Limb (tissue), 2 donors: ENCODE data around the gene TBX2.
"Not testable (repeated sequence)": the region's sequence is repeated elsewhere in the genome, so short reads cannot be mapped to it uniquely, and the experiment has no call there.

Experiments
- DNase-seq, 2 donors: peaks; one replicate each; pipeline ENCODE4 v3.0.0-alpha.2; 2016; ENCODE audit errors: extremely low spot score in 2 of 2

TBX2 gene

DNA sequence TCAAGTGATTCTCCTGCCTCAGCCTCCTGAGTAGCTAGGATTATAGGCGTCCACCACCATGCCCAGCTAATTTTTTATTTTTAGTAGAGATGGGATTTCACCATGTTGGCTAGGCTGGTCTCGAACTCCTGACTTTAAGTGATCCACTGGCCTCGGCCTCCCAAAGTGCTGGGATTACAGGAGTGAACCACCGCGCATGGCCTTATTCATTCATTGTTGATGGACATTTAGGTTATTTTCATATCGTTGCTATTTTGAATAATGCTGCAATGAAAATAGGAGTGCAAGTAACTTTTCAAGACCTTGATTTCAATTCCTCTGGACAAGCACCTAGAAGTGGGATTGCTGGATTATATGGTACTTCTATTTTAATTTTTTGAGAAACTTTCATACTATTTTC, 30.2 kb downstream of the TBX2 start:
- not testable (repeated sequence) for DNase-seq

DNA sequence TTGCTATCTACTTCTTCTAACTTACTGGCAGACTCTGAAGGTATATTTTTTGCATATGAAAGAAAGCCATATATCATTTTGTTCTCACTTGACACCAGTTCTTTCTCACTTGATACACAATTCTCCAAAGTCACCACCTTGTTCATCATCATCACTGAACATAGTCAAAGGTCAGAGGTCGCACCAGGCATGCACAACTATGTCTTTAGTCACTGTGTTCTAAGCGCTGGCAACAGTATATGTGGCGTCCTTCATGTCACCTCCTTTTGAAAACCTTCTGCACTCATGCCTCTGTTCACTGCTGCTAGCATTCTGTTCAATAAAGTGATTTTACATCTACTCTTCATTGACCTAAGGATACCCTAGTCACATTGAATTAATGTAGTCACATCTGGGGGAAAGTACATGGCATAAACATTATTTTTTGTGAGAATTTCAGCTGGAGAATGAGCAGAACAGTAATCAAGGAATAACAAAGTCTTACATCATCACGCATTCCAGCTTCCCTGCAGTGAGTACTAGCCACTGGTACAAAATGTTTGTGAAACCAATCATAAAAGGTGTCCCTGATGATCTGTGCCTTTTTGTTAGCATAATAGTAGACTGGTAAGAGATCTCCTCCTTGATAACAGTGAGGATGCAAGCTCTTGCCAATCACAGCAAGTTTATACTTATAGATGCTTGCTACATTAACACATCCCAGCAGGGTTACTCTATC, 32.1 kb downstream of the TBX2 start:
- DNase-seq = no peak

DNA sequence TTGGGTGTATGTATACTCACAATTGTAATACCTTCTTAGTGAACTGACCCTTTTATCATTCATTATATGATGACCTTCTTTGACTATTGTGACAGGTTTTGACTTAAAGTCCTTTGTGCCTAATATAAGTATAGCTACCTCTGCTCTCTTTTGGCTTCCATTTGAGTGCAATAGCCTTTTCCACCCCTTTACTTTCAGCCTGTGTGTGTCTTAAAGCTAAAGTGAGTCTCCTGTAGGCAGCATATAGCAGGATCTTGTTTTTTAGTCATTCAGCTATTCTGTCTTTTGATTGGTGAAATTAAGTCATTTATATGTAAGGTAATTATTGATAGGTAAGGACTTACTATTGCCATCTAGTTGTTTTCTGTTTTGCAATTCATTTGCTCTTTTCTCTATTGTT, 36.6 kb downstream of the TBX2 start:
- DNase-seq = no peak

DNA sequence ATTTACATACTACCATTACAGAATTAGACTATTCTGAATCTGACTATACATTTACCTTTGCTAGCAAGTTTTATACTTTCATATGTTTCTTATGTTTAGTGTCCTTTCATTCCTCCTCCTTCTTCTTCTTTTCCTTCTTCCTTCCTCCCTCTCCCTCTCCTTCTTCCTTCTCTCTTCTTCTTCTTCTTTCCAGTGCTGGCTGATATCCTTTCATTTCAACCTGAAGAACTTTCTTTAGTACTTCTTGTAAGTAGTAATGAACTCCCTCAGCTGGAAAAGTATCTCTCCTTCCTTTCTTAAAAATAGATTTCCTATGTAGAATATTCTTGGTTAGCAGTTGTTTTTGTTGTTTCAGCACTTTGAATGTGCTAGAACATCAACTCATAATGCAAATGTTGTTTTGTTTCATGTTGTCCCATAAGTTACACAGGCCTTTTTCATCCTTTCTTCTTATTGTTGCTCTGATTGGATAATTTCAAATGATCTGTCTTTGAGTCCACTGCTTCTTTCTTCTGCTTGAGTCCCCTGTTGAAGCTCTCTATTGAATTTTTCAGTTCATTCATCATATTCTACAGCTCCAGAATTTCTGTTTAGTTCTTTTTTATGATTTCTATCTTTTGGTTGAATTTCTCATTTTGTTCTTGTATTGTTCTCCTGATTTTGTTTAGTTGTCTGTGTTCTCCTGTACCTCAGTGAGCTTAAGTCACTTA, 37.5 kb downstream of the TBX2 start:
- no peak for DNase-seq

DNA sequence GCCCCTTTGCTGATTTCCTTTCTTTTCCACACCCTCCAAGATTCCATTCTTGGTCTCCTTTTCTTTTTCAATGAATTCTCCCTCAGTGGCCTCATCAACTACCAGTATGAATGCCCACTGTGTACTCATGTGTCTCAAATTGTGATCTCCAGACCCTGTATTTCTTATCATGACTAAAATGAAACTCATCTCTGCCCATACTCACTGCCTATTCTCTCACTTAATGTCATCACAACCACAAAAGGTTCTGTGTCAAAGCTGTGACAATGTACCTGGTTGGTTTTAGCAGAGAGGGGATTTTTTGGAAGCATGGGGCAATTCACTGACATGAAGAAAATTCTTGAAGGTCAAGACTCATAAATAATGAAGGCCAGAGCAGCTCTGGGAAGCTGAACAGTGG, 41.1 kb downstream of the TBX2 start:
- DNase-seq = no peak

DNA sequence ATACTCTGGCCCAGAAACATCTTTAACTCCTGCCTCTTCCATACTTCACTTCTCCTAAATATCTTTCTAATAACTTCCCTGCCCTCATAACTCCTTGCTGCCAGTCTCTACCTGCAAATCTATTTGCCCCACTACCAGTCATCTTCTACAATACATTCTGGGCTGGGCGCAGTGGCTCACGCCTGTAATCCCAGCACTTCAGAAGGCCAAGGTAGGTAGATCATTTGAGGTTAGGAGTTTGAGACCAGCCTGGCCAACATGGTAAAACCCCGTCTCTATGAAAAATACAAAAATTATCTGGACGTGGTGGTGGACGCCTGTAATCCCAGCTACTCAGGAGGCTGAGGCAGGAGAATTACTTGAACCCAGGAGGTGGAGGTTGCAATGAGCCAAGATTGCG, 41.9 kb downstream of the TBX2 start:
- DNase-seq = not testable (repeated sequence)

DNA sequence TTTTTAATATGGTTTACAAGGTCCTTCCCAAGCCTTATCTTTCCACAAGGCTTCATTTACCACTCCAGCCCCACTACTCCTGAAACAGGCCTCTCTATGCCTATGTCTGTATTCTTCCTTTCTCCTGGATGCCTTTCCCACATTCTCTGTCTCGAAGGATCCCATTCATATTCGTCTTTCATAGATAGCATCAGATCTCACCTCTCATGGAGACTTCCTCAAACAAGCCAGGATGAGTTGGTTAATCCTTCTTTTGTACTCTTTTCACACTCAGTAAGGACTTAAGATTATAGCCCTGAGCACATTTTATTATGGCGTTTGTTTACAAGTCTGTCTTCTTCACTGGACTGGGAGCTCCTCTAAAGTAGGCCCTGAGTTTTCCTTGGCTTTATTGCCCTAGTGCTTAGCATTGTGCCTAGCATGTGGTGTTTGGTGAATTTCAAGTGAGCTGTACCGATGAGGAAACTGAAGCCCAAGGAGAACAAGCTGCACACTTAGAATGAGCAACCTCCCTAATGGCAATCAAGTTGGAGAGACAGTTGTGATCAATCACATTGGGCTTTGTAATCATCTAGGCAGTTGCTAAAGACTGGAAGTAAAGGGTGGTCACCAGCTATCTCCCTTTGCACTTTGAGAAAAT, 42.6 kb downstream of the TBX2 start:
- DNase-seq = no peak

DNA sequence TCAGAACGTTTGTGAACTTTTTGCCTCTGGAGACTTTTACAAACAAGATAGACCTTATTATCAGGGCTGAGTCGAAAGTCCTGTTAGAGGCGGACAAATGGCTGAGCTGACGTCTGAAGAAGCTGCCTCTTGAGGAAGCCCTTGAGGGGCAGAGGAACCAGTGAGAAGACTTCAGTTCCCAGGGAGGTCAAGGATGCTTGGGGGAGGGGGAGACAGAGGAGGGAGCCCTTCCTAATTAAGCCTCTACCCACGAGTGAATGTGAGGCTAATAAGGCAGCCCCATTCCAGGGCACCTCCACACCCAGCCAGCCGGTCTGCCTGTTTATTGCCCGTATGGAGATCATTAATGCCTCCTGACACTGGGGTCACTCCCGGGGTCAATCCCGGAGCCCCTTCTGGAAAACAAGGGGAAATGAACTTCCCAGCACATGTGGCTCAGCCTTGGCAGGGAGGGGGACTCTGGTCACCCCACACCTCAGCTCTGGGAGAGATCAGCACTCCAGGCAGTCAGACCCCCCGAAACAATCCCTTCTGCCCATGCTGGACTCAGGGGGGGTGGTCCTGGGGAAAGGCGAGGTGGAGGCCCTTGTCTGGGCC, 43.3 kb downstream of the TBX2 start:
- no peak for DNase-seq

DNA sequence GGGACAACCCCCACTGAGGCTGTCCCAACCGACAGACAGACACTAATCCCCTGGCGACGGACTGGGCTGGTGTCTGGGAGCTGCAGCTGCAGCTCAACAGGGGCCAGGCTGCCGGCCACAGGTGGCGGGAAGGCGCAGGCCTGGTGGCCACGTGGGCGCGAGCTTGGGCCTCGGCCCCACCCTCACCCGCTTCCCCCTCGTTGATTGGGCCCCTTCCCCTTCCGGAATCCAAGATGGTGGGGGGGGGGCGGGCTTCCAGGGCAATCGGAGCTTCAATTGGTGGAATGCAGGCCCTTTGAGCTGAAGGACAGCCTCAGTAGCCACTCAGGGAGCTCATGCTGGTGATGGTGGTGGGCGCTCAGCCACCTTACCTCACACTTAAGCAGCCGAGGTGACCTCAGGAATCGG, 43.8 kb downstream of the TBX2 start:
- DNase-seq = peak; percentile 56 to 80

DNA sequence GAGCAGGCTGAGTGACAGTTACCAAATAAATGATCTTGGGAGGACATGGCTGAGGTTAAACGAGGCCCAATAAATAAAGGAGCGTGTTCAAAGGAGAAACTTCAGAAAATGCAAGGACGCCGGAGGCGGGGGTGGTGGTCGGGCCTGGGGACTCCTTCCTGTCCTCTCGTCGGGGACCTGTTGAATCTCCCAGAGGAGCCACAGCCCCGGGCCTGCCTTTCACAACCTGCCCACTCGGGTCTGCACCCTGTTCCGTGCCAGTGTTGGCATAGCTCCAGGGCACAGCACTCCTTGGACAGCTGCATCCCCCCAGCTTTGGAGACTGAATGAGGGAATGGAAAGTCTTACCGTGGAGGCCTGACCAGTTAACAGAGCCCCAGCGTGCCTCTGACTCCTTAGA, 44.4 kb downstream of the TBX2 start:
- no peak for DNase-seq

DNA sequence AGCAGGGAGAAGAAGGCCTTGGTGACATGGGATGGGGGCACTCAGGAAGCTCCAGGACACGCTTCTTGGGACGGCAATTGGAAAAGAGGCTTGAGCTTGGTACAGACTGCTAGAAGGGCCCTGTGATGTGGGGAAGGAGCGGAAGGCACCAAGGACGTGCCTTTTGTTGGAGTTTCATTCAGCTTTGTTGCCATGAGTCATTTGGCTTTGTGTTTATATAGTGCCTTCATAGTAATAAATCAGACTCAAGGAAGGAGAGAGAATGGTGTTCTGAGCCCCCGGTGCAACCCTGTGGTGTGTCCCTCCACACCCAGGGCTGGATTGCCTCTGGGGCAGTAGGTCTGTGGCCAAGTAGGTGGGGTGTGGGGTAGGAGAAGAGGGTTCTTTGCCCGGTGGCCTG, 45.2 kb downstream of the TBX2 start:
- no peak for DNase-seq

DNA sequence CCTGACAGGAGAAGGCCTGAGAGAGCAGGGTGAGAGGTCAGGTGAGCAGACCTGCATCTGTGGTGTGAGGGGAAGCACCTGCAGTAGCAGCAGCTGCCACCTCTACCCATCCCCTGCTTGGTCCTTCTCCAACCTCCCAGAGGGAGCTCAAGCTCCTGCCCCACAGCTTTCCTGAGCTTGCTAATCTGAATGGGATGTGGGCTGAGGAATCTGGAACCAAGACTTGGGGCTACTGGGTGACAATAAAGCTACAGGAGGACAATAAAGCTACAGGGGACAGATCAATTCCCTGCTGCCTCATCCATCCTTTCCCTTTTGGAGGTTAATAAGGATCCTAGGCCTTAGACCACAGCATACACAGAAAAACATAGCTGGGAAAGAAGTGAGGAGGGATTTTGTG, 47.7 kb downstream of the TBX2 start:
- no peak for DNase-seq

DNA sequence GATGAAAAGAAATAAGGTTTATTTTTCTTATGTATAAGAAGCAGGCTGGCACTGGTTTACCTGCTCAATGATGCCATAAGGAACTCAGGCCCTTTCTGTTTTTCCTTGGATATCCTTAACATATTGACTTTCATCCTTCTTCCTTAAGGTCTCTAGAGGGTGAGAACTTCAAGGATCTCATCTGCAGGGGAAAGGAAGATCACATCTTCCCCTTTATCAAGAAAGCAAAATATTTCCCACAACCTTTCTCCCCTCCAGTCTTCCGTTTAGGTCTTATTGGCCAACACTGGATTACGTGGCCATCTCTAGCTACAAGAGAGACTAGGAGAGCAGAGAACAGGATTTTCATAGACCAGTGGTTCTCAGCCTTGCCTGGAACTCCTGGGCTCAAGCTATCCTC, 48.4 kb downstream of the TBX2 start:
- no peak for DNase-seq

DNA sequence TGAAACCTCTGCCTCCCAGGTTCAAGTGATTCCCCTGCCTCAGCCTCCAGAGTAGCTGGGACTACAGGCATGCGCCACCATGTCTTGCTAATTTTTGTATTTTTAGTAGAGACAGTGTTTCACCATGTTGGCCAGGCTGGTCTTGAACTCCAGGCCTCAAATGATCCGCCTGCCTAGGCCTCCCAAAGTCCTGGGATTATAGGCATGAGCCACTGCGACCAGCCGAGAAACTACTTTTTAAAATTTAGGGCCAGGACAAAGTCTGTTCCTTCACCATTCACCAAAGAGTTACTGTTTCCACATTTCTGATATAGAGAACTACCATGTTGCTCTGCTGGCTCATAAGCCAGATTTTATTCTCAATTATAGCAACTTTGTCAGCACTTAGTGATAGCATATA, 49.5 kb downstream of the TBX2 start:
- not testable (repeated sequence) for DNase-seq

DNA sequence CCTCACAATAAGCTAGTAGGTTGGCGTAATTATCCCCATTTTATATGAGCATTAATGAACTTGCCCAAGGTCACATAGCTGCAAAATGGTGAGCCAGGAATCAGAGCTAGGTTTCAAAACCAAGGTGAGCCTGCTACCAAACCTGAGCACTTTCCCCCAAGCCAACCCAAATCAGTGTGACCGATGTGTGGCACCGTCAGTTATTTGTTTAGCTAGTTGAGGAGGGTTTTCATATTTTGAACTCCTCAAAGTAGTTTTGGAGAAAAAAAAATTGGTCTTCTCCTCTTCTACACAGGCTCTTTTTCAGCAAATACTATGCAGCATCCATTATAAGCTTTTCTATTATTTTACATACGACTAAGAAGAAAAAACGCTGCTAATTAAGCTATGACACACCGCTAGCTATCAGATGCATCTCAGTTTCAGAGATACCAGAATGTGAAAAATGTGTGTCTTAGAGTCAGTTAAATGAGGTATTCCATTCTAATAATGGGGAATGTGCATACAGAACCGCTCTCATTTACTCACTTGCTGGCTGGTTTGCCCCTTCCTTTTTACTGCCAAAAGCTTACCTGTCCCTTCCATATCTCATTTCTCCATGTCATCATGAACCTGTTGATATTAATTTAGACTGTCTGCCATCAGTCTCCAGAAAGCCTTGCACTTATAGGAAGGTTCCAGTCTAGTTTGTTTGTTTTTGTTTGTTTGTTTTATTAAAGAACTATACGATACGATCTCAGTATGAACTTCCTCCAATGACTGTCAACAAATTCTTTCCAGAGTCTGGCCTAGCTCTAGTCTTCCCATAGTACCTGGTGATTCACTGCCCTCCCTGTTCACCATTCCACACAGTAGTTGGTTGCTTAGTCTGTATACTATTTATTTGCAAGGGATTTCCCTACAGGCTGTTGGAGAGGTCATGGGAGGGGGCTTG, 50.3 kb downstream of the TBX2 start:
- no peak for DNase-seq

DNA sequence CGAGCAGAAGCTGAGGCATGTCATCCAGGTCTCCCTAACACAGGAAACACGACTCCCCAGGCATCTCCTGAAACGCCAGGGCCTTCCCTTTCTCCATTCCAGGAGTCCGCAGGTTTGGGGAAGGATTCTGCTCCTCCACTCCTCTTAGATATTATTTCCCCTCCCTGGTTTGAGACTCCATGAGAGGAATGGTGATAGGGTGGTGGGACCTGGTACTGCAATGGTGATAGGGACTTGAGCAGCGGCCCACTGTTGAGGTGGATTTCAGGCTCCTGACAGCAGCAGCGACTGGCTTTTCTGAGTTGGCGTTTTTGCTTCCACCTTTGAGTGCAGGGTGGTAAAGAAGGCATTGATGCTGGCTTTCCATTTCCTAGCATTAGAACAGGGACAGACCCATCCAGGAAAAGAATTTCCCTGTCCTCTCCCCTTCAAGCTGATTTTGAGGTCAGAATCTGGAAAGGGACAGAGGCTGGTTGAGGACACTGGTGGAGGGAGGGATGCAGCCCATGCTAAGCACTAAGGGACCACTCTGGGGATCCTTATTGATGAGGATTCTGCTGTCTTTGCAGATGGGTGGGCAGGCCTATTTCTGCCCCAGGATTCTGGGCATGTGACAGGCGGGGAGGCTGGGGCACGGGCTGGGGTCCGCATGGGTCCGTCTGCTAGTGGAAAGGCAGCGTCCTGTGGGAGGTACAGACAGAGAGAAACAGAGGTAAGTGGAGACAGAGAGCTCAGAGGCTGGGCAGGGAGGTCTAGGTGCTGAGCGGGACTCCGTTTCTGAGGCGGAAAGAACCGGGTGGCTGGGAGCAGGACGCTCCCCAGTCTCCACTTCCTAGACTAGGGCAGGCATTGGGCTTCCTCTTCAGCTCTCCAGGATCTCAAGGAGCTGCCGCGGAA, 51.2 kb downstream of the TBX2 start:
- peak in 1 of 2 donors; percentile 39 for DNase-seq

DNA sequence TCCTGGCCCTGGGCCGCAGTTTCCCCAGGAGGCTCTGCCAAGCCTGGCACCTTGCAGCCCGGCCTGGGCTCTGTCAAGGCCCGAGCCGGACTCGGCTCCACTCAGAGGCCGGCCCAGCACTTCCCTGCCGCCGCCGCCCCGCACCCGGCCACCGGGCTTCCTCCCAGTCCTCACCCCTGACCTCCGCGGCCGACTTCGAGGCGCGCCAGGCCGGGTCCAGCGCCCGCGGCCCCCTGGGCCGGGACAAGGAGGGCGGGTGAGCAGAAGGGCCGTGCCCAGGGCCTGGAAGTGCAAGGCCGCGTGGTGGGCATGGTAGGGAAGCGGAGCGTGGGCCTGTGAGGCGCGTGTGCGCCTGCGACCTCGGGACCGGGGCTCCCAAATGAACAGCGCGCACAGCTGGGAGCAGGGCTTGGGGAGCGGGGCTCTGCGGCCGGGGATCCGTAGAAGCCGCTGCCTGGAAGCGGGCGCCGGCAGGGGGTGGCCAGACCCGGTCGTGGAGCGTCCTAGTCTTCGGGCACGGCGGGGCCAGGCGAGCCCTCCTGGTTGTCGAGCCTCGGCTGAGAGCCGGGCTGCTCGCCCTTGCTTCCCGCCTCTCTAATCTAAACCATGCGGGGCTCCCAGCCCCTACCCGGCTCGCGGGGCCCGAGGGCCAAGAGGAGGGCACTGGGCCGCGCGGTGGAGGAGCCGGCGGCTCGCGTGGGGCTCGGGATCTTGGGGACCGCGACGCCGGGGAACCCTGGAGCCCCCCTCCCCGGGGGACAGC, 52.1 kb downstream of the TBX2 start:
- DNase-seq = peak in 1 of 2 donors; percentile 71

DNA sequence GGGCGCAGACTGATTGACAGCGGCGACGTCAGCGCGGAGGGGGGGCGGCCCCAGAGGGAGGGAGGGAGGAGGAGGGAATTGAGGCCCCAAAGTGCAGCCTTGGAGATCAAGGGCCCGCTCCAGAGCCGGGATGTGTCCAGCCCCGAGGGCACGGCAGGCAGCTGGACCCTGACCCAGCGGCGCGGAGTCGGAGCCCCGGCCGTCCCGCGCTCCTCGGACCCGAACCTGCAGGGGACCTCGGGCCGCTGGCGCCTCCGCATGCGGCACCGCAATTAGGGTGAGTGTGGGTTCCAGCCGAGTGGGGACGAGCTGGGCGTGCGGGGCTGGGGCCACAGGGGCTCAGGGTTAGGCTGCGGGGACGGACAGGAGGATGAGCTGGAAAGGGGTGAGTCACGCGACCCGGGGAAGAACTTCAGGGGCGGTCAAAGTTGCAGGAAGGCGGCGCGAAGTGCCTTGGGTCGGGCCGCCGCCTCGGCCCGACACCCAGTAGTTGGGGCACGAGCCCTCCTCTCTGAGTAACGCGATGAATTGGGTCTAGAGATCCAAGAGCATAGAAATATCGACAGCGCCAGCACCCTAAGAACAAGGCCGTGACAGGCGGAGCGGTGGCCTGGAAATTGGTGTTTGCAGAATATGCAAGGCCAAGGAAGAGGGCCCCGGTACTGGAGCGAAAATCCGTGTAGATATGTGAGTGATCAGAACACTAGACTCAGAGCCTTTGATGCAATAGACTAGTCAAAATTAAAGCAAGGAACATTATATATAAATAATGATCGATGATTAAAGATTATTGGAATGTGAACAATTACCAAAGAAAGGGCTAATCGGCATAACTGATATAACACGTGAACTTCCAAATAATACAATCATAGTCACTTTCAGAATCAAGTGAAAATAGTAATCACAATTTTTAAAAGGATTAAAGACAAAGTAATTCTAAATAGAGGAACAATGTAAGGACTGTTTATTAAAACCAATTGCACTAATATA, 53.0 kb downstream of the TBX2 start, which contains the start of gene TBX4:
TSS of gene TBX4 (plus strand) at position 122 of the 990 bp plus-strand sequence. CDS start 4,069 bp downstream, outside the sequence.
- DNase-seq = peak in 1 of 2 donors; percentile 77
